ENCODE results near the gene PRSS33.

DNA sequence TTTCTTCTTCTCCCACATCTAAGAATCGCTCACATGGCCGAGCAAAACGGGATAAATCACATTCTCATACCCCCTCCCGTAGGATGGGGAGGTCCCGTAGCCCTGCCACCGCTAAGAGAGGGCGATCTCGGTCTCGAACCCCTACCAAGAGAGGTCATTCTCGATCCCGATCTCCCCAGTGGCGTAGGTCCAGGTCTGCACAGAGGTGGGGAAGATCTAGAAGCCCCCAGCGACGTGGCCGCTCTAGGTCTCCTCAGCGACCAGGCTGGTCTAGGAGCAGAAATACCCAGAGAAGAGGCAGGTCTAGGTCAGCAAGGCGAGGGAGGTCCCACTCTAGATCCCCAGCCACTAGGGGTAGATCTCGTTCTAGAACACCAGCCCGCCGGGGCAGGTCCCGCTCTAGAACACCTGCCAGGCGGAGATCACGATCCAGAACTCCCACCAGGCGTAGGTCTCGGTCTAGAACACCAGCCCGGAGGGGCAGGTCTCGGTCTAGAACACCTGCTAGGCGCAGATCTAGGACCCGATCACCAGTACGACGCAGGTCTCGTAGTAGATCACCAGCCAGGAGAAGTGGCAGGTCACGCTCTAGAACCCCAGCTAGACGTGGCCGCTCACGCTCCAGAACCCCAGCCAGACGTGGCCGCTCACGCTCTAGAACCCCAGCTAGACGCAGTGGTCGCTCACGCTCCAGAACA is 25.3 kb downstream of the PRSS33 start:
- TF ChIP-seq, protein P1, sequence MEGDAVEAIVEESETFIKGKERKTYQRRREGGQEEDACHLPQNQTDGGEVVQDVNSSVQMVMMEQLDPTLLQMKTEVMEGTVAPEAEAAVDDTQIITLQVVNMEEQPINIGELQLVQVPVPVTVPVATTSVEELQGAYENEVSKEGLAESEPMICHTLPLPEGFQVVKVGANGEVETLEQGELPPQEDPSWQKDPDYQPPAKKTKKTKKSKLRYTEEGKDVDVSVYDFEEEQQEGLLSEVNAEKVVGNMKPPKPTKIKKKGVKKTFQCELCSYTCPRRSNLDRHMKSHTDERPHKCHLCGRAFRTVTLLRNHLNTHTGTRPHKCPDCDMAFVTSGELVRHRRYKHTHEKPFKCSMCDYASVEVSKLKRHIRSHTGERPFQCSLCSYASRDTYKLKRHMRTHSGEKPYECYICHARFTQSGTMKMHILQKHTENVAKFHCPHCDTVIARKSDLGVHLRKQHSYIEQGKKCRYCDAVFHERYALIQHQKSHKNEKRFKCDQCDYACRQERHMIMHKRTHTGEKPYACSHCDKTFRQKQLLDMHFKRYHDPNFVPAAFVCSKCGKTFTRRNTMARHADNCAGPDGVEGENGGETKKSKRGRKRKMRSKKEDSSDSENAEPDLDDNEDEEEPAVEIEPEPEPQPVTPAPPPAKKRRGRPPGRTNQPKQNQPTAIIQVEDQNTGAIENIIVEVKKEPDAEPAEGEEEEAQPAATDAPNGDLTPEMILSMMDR (IDR thresholded peaks at IDR 0.05; ENCODE audit: low read depth, low read length) = no peak
- TF ChIP-seq, protein P2, sequence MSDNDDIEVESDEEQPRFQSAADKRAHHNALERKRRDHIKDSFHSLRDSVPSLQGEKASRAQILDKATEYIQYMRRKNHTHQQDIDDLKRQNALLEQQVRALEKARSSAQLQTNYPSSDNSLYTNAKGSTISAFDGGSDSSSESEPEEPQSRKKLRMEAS (IDR thresholded peaks at IDR 0.05; ENCODE audit: low read depth, low read length) = no peak
- TF ChIP-seq POLR2A (IDR thresholded peaks at IDR 0.05; ENCODE audit: extremely low read depth, insufficient read length) (no peak), MYC (IDR thresholded peaks at IDR 0.05; ENCODE audit: low read depth, low read length) (no peak)

Data from NB4 (cell line).